ENCODE data around the gene UPB1.
A peak's percentile ranks its signal among the peaks of the same experiment; 100 is the strongest.

The UPB1 gene

DNA sequence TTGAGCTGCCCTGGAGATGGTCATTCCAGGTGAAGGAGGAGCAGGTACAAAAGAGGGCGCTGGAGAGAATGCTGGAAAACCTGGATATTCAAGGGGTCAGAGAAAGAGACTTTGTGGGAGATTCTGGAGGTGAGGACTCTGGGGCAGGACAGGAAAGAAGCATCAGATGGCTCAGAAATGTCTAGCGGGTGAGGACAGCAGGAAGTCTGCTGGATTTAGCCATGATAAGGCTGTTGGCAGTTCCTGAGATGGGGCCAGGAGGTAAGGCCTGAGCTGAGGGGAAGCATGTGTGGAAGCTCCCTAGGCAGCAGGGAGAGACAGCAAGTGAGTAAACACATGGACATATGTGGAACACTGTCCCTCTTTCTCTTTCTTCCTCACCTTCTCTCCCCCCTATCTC is 1.5 kb downstream of the UPB1 start:
- Mint-ChIP-seq H3K36me3 (ENCODE audit: low read depth) (peaks cover 4% of the 10 kb centered on the region), H3K27ac (no peak overlapping the region), H3K4me1 (peaks cover 54% of the 10 kb centered on the region), H3K9me3 (peaks cover 12% of the 10 kb centered on the region), H3K27me3 (ENCODE audit: low read depth, poor library complexity) (peaks cover 95% of the 10 kb centered on the region), H3K4me3 (no peak overlapping the region)
- DNase-seq = no peak
- TF ChIP-seq, protein P1, sequence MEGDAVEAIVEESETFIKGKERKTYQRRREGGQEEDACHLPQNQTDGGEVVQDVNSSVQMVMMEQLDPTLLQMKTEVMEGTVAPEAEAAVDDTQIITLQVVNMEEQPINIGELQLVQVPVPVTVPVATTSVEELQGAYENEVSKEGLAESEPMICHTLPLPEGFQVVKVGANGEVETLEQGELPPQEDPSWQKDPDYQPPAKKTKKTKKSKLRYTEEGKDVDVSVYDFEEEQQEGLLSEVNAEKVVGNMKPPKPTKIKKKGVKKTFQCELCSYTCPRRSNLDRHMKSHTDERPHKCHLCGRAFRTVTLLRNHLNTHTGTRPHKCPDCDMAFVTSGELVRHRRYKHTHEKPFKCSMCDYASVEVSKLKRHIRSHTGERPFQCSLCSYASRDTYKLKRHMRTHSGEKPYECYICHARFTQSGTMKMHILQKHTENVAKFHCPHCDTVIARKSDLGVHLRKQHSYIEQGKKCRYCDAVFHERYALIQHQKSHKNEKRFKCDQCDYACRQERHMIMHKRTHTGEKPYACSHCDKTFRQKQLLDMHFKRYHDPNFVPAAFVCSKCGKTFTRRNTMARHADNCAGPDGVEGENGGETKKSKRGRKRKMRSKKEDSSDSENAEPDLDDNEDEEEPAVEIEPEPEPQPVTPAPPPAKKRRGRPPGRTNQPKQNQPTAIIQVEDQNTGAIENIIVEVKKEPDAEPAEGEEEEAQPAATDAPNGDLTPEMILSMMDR (IDR thresholded peaks at IDR 0.05) = no peak

DNA sequence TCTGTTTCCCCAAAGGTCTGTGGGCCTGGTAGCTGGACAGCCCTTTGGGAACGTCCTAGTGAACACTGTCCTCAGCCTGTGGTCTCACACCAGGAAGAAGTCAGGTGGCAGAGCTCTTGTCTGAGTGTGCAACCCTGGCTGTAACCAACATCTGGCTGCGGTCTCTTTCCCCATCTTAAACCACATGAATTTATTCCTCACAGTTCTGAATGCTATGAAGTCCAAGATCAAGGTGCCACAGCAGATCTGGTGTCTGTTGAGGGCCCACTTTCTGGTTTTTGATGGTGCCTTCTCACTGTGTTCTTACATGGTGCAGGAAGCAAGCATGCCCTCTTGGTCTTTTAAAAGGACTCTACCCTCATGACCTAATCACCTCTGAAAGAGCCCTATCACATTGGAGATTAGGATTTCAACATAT is 2.7 kb downstream of the UPB1 start:
- peaks cover 93% of the 10 kb centered on the region for H3K27me3 Mint-ChIP-seq (ENCODE audit: low read depth, poor library complexity)
- TF ChIP-seq, protein P1 (IDR thresholded peaks at IDR 0.05) = no peak
- no peak for DNase-seq
- H3K4me1 Mint-ChIP-seq = peaks cover 54% of the 10 kb centered on the region
- H3K36me3 Mint-ChIP-seq (ENCODE audit: low read depth) = no peaks in the 10 kb centered on the region
- H3K4me3 Mint-ChIP-seq = no peak overlapping the region
- H3K27ac Mint-ChIP-seq = no peak overlapping the region
- peaks cover 6% of the 10 kb centered on the region for H3K9me3 Mint-ChIP-seq

DNA sequence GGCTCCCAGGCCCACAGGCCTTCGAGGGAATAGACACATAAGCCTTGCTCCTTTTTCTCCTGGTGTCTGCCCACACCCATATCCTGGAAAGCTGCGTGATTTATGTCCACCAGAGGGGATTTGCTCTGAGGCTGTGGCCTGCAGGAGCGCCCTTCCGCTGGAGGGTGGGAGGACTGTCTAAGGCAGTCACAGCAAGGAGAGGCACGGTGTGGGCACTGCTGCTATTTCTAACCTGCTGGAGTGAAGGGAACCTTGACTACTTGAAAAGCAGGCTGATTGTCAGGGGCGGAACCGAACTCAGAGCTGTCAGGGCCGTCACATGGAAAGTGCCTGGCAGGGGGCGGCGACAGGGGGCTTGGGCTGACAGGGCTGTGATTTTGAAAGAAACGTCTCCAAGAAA is 3.7 kb downstream of the UPB1 start:
- H3K9me3 Mint-ChIP-seq = peaks cover 6% of the 10 kb centered on the region
- peaks cover 54% of the 10 kb centered on the region for H3K4me1 Mint-ChIP-seq
- no peak overlapping the region for H3K4me3 Mint-ChIP-seq
- peak; percentile 27 for DNase-seq
- H3K36me3 Mint-ChIP-seq (ENCODE audit: low read depth) = no peaks in the 10 kb centered on the region
- no peak overlapping the region for H3K27ac Mint-ChIP-seq
- H3K27me3 Mint-ChIP-seq (ENCODE audit: low read depth, poor library complexity) = peaks cover 93% of the 10 kb centered on the region
- TF ChIP-seq, protein P1 (IDR thresholded peaks at IDR 0.05) = no peak

DNA sequence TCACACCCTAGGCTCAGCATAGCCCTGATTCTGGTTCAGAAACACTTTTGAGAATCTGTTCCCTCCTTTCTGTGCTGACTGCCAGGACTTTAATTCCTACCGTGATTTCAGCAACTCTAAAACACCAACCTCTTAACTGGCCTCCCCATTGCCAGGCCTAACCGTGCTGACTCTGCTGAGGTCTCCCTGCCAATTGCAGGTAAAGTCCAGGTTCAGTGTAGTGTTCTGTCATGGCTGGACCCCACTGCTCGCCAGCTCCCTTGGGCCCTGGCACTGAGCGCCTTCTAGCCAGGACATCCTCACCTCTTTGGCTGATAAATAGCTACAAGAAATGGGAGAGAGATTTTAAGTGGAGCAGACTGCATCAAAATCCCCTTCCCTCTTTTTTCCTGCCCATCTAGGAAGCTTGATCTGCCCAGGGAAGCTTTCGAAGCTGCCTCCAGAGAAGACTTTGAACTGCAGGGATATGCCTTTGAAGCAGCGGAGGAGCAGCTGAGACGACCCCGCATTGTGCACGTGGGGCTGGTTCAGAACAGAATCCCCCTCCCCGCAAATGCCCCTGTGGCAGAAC is 4.7 kb downstream of the UPB1 start:
- Mint-ChIP-seq H3K4me1 (peaks cover 54% of the 10 kb centered on the region), H3K27ac (no peak overlapping the region)

DNA sequence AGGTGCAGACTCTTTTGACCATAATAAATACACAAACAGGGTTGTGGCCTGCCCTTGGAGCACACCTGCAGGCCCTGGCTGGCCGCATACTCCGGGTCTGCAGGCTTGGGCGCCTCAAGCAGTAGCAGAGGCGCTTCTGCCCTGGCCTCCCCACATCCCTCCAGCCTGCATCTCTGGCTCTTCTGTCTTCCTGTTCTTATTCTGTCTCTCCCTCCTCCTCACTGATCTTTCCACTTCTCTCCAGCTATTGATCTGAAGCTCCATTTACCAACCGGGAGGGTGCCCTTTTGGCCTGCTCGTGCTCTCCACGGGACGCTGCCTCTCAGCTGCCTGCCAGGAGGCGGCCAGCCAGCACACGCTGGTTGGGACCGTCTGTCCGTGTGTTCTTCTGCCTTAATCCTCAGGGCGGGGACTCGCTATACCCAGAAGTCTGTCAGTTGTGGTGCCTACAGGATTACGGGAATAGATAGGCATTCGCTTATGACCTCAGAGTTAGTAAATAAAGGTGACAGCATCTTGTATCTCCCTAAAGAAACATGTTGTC is 5.2 kb downstream of the UPB1 start:
- H3K27me3 Mint-ChIP-seq (ENCODE audit: low read depth, poor library complexity) = peaks cover 91% of the 10 kb centered on the region
- H3K9me3 Mint-ChIP-seq = peaks cover under 1% of the 10 kb centered on the region
- H3K4me3 Mint-ChIP-seq = peak overlapping the region; percentile 7
- H3K36me3 Mint-ChIP-seq (ENCODE audit: low read depth) = no peaks in the 10 kb centered on the region
- TF ChIP-seq, protein P1 (IDR thresholded peaks at IDR 0.05) = no peak
- H3K4me1 Mint-ChIP-seq = peaks cover 54% of the 10 kb centered on the region
- DNase-seq = no peak
- H3K27ac Mint-ChIP-seq = no peak overlapping the region

More for the DNA sequence above, 4.7 kb downstream of the UPB1 start:
- Mint-ChIP-seq H3K27me3 (ENCODE audit: low read depth, poor library complexity) (peaks cover 92% of the 10 kb centered on the region), H3K4me3 (no peak overlapping the region), H3K36me3 (ENCODE audit: low read depth) (no peaks in the 10 kb centered on the region), H3K9me3 (peaks cover 6% of the 10 kb centered on the region)
- no peak for DNase-seq
- TF ChIP-seq, protein P1 (IDR thresholded peaks at IDR 0.05) = no peak
